Activated T-helper 17 cell treated with anti-CD3 and anti-CD28 coated beads, Interleukin-2, amount 50 U/mL, for 72 hours (primary cell): Measurements from ENCODE around the gene IRAK1. TPM values are rescaled to one million over a fixed set of nuclear protein-coding genes. Genes with fewer than 3 reads are reported as not detected.

Experiments used
- ATAC-seq: fragments of 150-1000 bp; cut with Tn5 transposase; replicated peaks from 2 replicates; pipeline ENCODE4 v1.10.0; 2021; ENCODE audit warnings: mild to moderate bottlenecking, moderate library complexity
- H3K27ac Mint-ChIP-seq: one replicate; pipeline ENCODE4 v1.8.0; 2022; ENCODE audit warnings: mixed read lengths
- H3K27me3 Mint-ChIP-seq: one replicate; pipeline ENCODE4 v1.8.0; 2022; ENCODE audit warnings: mixed read lengths
- H3K36me3 Mint-ChIP-seq: one replicate; pipeline ENCODE4 v1.8.0; 2022; ENCODE audit warnings: low read depth, mild to moderate bottlenecking, mixed read lengths
- H3K4me1 Mint-ChIP-seq: one replicate; pipeline ENCODE4 v1.8.0; 2022; ENCODE audit warnings: mixed read lengths
- H3K4me3 Mint-ChIP-seq: one replicate; pipeline ENCODE4 v1.8.0; 2022; ENCODE audit warnings: mild to moderate bottlenecking, mixed read lengths
- H3K9me3 Mint-ChIP-seq: one replicate; pipeline ENCODE4 v1.8.0; 2022; ENCODE audit warnings: mixed read lengths
- total RNA-seq, 2 donors: library from RNA; stranded (reverse); gene quantifications; one replicate each; pipeline ENCODE4 v1.2.3, GENCODE V29; 2022

The IRAK1 gene
- total RNA-seq, 2 donors from 2014 or later = 113 to 224 TPM

- Mint-ChIP-seq H3K4me3 (peak overlapping the region; percentile 90), H3K9me3 (no peaks in the 10 kb centered on the region), H3K27me3 (no peaks in the 10 kb centered on the region), H3K4me1 (peaks cover 10% of the 10 kb centered on the region), H3K27ac (peak overlapping the region; percentile 61), H3K36me3 (peaks cover 64% of the 10 kb centered on the region)
- ATAC-seq = no peak
These were observed 50.4 kb downstream of the IRAK1 start for GRCh38 chrX:153969125-153969903.

- H3K9me3 Mint-ChIP-seq = no peaks in the 10 kb centered on the region
- no peak for ATAC-seq
- peaks cover 64% of the 10 kb centered on the region for H3K36me3 Mint-ChIP-seq
- H3K27ac Mint-ChIP-seq = peak overlapping the region; percentile 61
- H3K4me1 Mint-ChIP-seq = peaks cover 6% of the 10 kb centered on the region
- peak overlapping the region; percentile 90 for H3K4me3 Mint-ChIP-seq
- no peaks in the 10 kb centered on the region for H3K27me3 Mint-ChIP-seq
These were observed 51.0 kb downstream of the IRAK1 start for GRCh38 chrX:153968754-153969124.

DNA sequence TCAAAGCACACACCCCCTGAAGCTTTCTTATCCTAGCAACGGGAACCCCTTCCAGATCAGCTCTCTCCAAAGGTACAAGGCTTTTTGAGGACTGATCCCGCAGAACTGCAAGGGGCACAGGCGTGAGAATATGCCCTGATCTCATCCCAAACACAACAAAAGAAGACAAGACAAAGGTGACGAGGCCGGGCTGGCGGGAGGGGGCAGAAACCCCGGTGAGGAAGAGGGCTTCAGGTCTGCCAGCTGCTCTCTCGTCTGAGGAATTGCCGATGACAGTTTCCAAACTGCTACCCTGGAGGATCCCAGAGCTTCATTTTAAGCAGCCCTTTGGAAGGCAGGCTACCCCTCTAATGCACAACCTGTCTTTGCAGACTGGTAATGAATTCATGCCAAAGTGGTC, 51.4 kb downstream of the IRAK1 start:
- no peaks in the 10 kb centered on the region for H3K9me3 Mint-ChIP-seq
- H3K4me3 Mint-ChIP-seq = peak overlapping the region; percentile 90
- H3K36me3 Mint-ChIP-seq = peaks cover 64% of the 10 kb centered on the region
- H3K27ac Mint-ChIP-seq = peak overlapping the region; percentile 97
- ATAC-seq = no peak
- H3K27me3 Mint-ChIP-seq = no peaks in the 10 kb centered on the region
- H3K4me1 Mint-ChIP-seq = peaks cover 6% of the 10 kb centered on the region

- H3K27me3 Mint-ChIP-seq = no peaks in the 10 kb centered on the region
- peak overlapping the region; percentile 97 for H3K27ac Mint-ChIP-seq
- no peaks in the 10 kb centered on the region for H3K9me3 Mint-ChIP-seq
- H3K36me3 Mint-ChIP-seq = peaks cover 68% of the 10 kb centered on the region
- peaks cover 6% of the 10 kb centered on the region for H3K4me1 Mint-ChIP-seq
- ATAC-seq = peak; percentile 23
- peak overlapping the region; percentile 90 for H3K4me3 Mint-ChIP-seq
These were observed 52.0 kb downstream of the IRAK1 start for GRCh38 chrX:153967536-153968224.

DNA sequence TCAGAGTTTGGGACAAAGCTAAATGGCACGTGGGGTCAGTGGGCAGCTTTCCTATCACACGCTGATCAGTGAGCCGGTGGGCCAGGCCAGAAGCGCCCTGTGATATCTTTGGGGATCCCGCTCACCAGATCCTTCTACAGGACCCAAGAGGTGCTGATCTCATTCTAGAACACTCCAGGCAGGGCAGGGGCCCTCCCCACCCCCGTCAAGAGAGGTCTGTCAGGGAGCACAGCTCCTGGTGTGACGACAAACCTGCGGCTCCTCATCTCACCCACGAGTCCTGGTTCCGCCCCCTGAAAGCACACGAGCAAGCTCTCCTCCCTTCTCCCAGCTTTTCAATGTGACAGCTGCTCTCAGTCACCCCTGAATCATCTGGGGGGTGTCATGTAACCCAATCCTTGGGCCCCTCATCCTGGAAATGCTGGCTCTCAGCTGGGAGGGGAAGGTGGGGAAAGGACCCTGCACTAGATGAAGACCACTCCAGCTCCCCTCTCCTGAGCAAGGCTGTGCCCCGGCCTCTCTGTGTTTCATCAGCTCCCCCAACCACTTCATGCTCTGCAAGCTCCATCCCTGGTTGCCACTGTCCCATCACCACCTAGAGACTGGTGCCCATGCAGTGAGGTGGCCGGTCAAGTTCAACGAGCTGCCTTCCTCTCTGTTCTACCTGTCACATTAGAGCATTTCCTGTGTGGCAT, 52.7 kb downstream of the IRAK1 start:
- Mint-ChIP-seq H3K27me3 (no peaks in the 10 kb centered on the region), H3K4me1 (peaks cover 6% of the 10 kb centered on the region), H3K36me3 (peaks cover 75% of the 10 kb centered on the region), H3K27ac (peak overlapping the region; percentile 97), H3K4me3 (peak overlapping the region; percentile 90), H3K9me3 (no peaks in the 10 kb centered on the region)
- peak; percentile 71 for ATAC-seq

DNA sequence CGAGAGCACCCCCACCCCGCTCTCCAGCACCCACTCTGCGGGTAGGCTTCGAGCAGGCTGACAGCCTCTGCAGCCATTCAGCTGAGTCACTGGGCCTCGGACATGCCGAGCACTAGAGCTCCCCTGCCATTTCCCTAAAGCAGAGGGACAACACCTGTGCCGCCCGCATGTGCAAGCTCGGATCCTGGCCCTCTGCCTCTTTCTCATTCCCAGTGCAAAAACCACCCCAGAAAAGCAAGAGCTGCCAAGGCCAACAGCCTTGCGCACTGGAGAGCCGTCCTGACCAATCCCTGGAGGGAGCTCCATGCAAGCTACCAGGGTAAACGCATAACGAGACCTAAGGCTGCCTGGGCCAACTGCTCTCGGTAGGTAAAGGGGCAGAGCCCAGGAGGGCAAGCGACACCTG, 53.4 kb downstream of the IRAK1 start:
- no peaks in the 10 kb centered on the region for H3K27me3 Mint-ChIP-seq
- H3K4me1 Mint-ChIP-seq = peaks cover 6% of the 10 kb centered on the region
- H3K36me3 Mint-ChIP-seq = peaks cover 74% of the 10 kb centered on the region
- H3K27ac Mint-ChIP-seq = peak overlapping the region; percentile 97
- ATAC-seq = no peak
- H3K4me3 Mint-ChIP-seq = peak overlapping the region; percentile 90
- H3K9me3 Mint-ChIP-seq = no peaks in the 10 kb centered on the region

GRCh38 chrX:153965406-153965805, 54.3 kb downstream of the IRAK1 start:
- H3K4me3 Mint-ChIP-seq = peak overlapping the region; percentile 90
- ATAC-seq = no peak
- H3K27ac Mint-ChIP-seq = peak overlapping the region; percentile 97
- peaks cover 76% of the 10 kb centered on the region for H3K36me3 Mint-ChIP-seq
- no peaks in the 10 kb centered on the region for H3K27me3 Mint-ChIP-seq
- peaks cover 6% of the 10 kb centered on the region for H3K4me1 Mint-ChIP-seq
- no peaks in the 10 kb centered on the region for H3K9me3 Mint-ChIP-seq

GRCh38 chrX:153964105-153964504, 55.6 kb downstream of the IRAK1 start:
- ATAC-seq = no peak
- no peak overlapping the region for H3K27ac Mint-ChIP-seq
- no peaks in the 10 kb centered on the region for H3K27me3 Mint-ChIP-seq
- H3K9me3 Mint-ChIP-seq = no peaks in the 10 kb centered on the region
- peaks cover 6% of the 10 kb centered on the region for H3K4me1 Mint-ChIP-seq
- H3K4me3 Mint-ChIP-seq = no peak overlapping the region
- peaks cover 76% of the 10 kb centered on the region for H3K36me3 Mint-ChIP-seq

DNA sequence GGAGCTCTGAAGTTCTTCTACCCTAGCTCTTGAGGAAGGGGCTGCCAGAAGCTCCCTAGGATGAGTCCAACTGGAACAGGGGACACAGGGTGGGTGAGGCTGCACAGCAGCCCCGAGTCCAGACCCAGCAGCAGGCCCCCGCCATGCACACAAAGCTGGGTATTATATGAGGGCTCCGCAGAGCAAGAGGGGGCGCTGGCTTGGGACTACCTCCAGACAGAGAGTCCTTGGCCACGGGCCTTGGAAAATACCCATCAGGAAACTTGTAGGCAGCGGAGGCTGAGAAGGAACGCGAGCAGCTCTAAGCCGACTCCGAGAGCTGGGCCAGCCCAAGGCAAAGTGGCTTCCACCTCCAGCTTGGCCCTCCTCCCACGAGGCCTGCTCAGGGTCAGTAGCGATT, 56.2 kb downstream of the IRAK1 start:
- Mint-ChIP-seq H3K4me1 (peaks cover 6% of the 10 kb centered on the region), H3K36me3 (peaks cover 76% of the 10 kb centered on the region), H3K9me3 (no peaks in the 10 kb centered on the region), H3K4me3 (no peak overlapping the region), H3K27ac (no peak overlapping the region), H3K27me3 (no peaks in the 10 kb centered on the region)
- ATAC-seq = no peak

GRCh38 chrX:153961292-153961691, 58.4 kb downstream of the IRAK1 start:
- H3K9me3 Mint-ChIP-seq = no peaks in the 10 kb centered on the region
- H3K27ac Mint-ChIP-seq = no peak overlapping the region
- ATAC-seq = no peak
- no peaks in the 10 kb centered on the region for H3K4me1 Mint-ChIP-seq
- no peaks in the 10 kb centered on the region for H3K27me3 Mint-ChIP-seq
- H3K4me3 Mint-ChIP-seq = no peak overlapping the region
- H3K36me3 Mint-ChIP-seq = peaks cover 72% of the 10 kb centered on the region

- no peak for ATAC-seq
- Mint-ChIP-seq H3K4me1 (no peaks in the 10 kb centered on the region), H3K36me3 (peaks cover 72% of the 10 kb centered on the region), H3K9me3 (no peaks in the 10 kb centered on the region), H3K27me3 (no peaks in the 10 kb centered on the region), H3K27ac (no peak overlapping the region), H3K4me3 (no peak overlapping the region)
These were observed 58.9 kb downstream of the IRAK1 start for GRCh38 chrX:153960786-153961185.

Other genes with a start within 250 kb of the IRAK1 start
- not detected for gene SRPK3, start 238.9 kb downstream of the IRAK1 start, total RNA-seq
- 10 to 100 TPM; 62.0 to 82.2 TPM for gene IDH3G, start 225.5 kb downstream of the IRAK1 start, total RNA-seq
- gene SSR4, start 225.2 kb downstream of the IRAK1 start, total RNA-seq = 100 to 1,000 TPM; 150 to 152 TPM
- 1 to 10 TPM; 1.3 to 8.0 TPM for gene PDZD4, start 189.4 kb downstream of the IRAK1 start, total RNA-seq
- 1 to 10 TPM; 2.3 to 2.4 TPM for gene L1CAM, start 133.7 kb downstream of the IRAK1 start, total RNA-seq
- under 1 TPM in 1 of 2 donors, not detected in 1; 0.32 TPM for gene AVPR2, start 115.2 kb downstream of the IRAK1 start, total RNA-seq
- 100 to 1,000 TPM; 105 to 147 TPM for gene ARHGAP4, start 93.6 kb downstream of the IRAK1 start, total RNA-seq
- 100 to 1,000 TPM in 1 of 2 donors, 10 to 100 TPM in 1; 74.7 to 146 TPM for gene NAA10, start 84.9 kb downstream of the IRAK1 start, total RNA-seq
- gene RENBP, start 75.3 kb downstream of the IRAK1 start, total RNA-seq = 1 to 10 TPM; 4.7 to 4.9 TPM
- gene HCFC1, start 48.1 kb downstream of the IRAK1 start, total RNA-seq = 100 to 1,000 TPM in 1 of 2 donors, 10 to 100 TPM in 1; 85.5 to 134 TPM
- gene TMEM187, start 47.1 kb downstream of the IRAK1 start, total RNA-seq = 1 to 10 TPM; 7.1 to 7.8 TPM
- 10 to 100 TPM; 72.2 to 87.8 TPM for gene MECP2, start 77.8 kb upstream of the IRAK1 start, total RNA-seq
- not detected for gene OPN1LW, start 124.3 kb upstream of the IRAK1 start, total RNA-seq
- not detected for gene OPN1MW, start 162.7 kb upstream of the IRAK1 start, total RNA-seq
- not detected for gene OPN1MW2, start 199.9 kb upstream of the IRAK1 start, total RNA-seq
- not detected for gene OPN1MW3, start 237.7 kb upstream of the IRAK1 start, total RNA-seq